HEK293 (cell line): Measurements from ENCODE around the gene PPAT.

ENCODE experiments used
- CTCF ChIA-PET: fragments of 350-600 bp; formaldehyde crosslinking; extraction: SDS; loops from one replicate; lab custom pipeline; 2021; ENCODE audit warnings: antibody characterized with exemption; lab: Yijun Ruan, JAX
- POLR2A ChIA-PET: fragments of 300-600 bp; formaldehyde crosslinking; extraction: SDS; loops from one replicate; lab custom pipeline; 2020; ENCODE audit warnings: antibody characterized with exemption, inconsistent platforms; lab: Yijun Ruan, JAX
- H3K27ac ChIP-seq: fragments of 200-500 bp; sonication (Bioruptor generic); 2 replicates; pipeline ENCODE4 v1.5.1; 2014; ENCODE audit warnings: low read depth, low read length, control low read depth, inconsistent platforms; ENCODE audit errors: extremely low read depth
- H3K36me3 ChIP-seq, 2 experiments: fragments of 200-500 bp in 1 of 2; sonication (Bioruptor generic) in 1 of 2; 1 replicate in 1 of 2; 2 replicates in 1 of 2; pipeline ENCODE4 v1.5.1; 2014 to 2017; ENCODE audit warnings: inconsistent platforms in 2 of 2, low read length in 2 of 2; ENCODE audit not compliant: control insufficient read depth in 2 of 2, insufficient read depth in 1 of 2
- H3K4me1 ChIP-seq: fragments of 200-500 bp; sonication (Bioruptor generic); 2 replicates; pipeline ENCODE4 v1.5.1; 2014; ENCODE audit warnings: mild to moderate bottlenecking, low read length, inconsistent platforms; ENCODE audit not compliant: control insufficient read depth, insufficient read depth
- H3K4me3 ChIP-seq: 2 replicates; pipeline ENCODE4 v1.5.1; 2011; ENCODE audit warnings: low read depth, mild to moderate bottlenecking, control low read depth, low read length, moderate library complexity
- H3K9me3 ChIP-seq: fragments of 200-500 bp; sonication (Bioruptor generic); 2 replicates; pipeline ENCODE4 v1.5.1; 2014; ENCODE audit warnings: low read depth, low read length, inconsistent platforms; ENCODE audit not compliant: control insufficient read depth, insufficient read depth
- ATF2 ChIP-seq: fragments of 450-650 bp; formaldehyde crosslinking; IDR thresholded peaks from 2 replicates; pipeline ENCODE4 v1.5.1; 2016; ENCODE audit warnings: missing biosample characterization, missing genetic modification characterization, low read depth
- IKZF3 ChIP-seq: fragments of 450-650 bp; IDR thresholded peaks from 2 replicates; pipeline ENCODE4 v1.5.0; 2018; ENCODE audit warnings: missing biosample characterization, mild to moderate bottlenecking, missing genetic modification characterization, moderate library complexity
- PRDM10 ChIP-seq: fragments of 450-650 bp; formaldehyde crosslinking; IDR thresholded peaks from 2 replicates; pipeline ENCODE4 v1.5.1; 2016; ENCODE audit warnings: missing biosample characterization, missing genetic modification characterization
- ZNF157 ChIP-seq: fragments of 450-650 bp; formaldehyde crosslinking; IDR thresholded peaks from 2 replicates; pipeline ENCODE4 v1.5.1; 2016; ENCODE audit warnings: missing biosample characterization, missing genetic modification characterization
- ZNF169 ChIP-seq: fragments of 450-650 bp; formaldehyde crosslinking; IDR thresholded peaks from 2 replicates; pipeline ENCODE4 v1.5.1; 2016; ENCODE audit warnings: missing biosample characterization, missing genetic modification characterization
- ZNF19 ChIP-seq: fragments of 450-650 bp; formaldehyde crosslinking; IDR thresholded peaks from 2 replicates; pipeline ENCODE4; 2016; ENCODE audit warnings: missing biosample characterization, missing genetic modification characterization, low read depth
- ZNF2 ChIP-seq: fragments of 450-650 bp; formaldehyde crosslinking; IDR thresholded peaks from 2 replicates; pipeline ENCODE4 v1.5.1; 2016; ENCODE audit warnings: missing biosample characterization, missing genetic modification characterization
- ZNF24 ChIP-seq: fragments of 450-650 bp; formaldehyde crosslinking; IDR thresholded peaks from 2 replicates; pipeline ENCODE4 v1.5.1; 2016; ENCODE audit warnings: missing biosample characterization, missing genetic modification characterization
- ZNF292 ChIP-seq: fragments of 450-650 bp; formaldehyde crosslinking; IDR thresholded peaks from 2 replicates; pipeline ENCODE4 v1.5.1; 2016; ENCODE audit warnings: low read depth, missing biosample characterization, missing genetic modification characterization, borderline replicate concordance
- ZNF324 ChIP-seq: fragments of 450-650 bp; formaldehyde crosslinking; IDR thresholded peaks from 2 replicates; pipeline ENCODE4 v1.5.1; 2016; ENCODE audit warnings: missing biosample characterization, missing genetic modification characterization
- ZNF624 ChIP-seq: fragments of 450-650 bp; formaldehyde crosslinking; IDR thresholded peaks from 2 replicates; pipeline ENCODE4 v1.5.1; 2017; ENCODE audit warnings: missing biosample characterization, missing genetic modification characterization
- ZNF654 ChIP-seq: fragments of 450-650 bp; formaldehyde crosslinking; IDR thresholded peaks from 2 replicates; pipeline ENCODE4 v1.5.1; 2016; ENCODE audit warnings: low read depth, missing biosample characterization, missing genetic modification characterization
- ZNF791 ChIP-seq: fragments of 450-650 bp; formaldehyde crosslinking; IDR thresholded peaks from 2 replicates; pipeline ENCODE4 v1.5.1; 2016; ENCODE audit warnings: missing biosample characterization, missing genetic modification characterization
- ZSCAN30 ChIP-seq: fragments of 450-650 bp; IDR thresholded peaks from 2 replicates; pipeline ENCODE4 v1.5.1; 2018; ENCODE audit warnings: missing biosample characterization, mild to moderate bottlenecking, missing genetic modification characterization, moderate library complexity
- TF ChIP-seq, protein P1 (sequence below): fragments of 450-650 bp; formaldehyde crosslinking; IDR thresholded peaks from 2 replicates; pipeline ENCODE4 v1.5.1; 2016; ENCODE audit warnings: missing biosample characterization, missing genetic modification characterization, borderline replicate concordance
- TF ChIP-seq, protein P2 (sequence below): fragments of 450-650 bp; formaldehyde crosslinking; IDR thresholded peaks from 2 replicates; pipeline ENCODE4 v1.5.1; 2016; ENCODE audit warnings: missing biosample characterization, missing genetic modification characterization
- TF ChIP-seq, protein P3 (sequence below): fragments of 450-650 bp; formaldehyde crosslinking; IDR thresholded peaks from 2 replicates; pipeline ENCODE4 v1.5.1; 2016; ENCODE audit warnings: missing biosample characterization, missing genetic modification characterization

Gene PPAT

DNA sequence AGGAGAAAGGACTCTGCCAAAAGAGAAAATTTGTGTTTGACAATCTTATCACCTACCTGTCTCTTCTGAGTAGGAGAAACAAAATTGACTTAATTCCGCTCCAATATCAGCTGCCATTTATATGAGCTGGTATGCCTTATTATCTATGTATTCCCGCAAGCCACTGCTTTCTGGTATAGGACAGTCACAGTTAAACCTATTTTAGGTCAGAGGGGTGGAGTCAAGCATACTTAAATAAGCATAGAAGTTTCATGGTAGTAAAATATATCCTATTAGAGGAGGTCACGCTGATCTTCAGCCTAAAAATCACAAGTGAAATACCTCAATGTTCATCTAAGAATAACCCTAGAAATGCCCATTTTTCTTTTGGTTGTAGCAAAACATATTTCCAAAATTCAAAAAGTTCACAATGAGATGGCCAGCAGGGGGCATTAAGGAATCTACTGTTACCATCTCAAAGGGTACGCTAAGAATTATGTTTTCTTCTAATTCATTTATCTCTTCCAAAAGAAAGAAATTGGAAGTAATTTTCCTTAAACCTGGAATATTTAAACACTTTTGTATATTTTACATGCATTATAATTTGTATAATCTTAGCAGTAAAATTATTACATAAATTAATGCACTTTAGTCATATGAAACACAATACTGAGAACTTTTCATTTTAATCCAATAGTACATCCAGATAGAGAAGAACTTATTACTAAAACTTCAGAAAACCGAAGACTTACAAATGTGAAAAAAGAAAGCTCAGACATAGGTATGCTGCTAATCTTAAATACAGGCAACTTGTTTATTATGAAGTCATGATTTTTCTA lies 10.5 kb downstream of the PPAT start:
- H3K27ac ChIP-seq = no peak overlapping the region
- 0 out of 2 replicates have a peak, but pooled peaks cover 4% of the 10 kb centered on the region for H3K4me1 ChIP-seq
- POLR2A ChIA-PET = interaction anchor here (1.7 kb wide), 1 partner anchor 10 kb away, joined by 5 read pairs; the partner anchor contains the start of gene PPAT
- H3K9me3 ChIP-seq = no peaks in the 10 kb centered on the region
- TF ChIP-seq ZNF2 (no peak), ZNF654 (tag by site-specific recombination) (peak; percentile 24), IKZF3 (tag by site-specific recombination) (no peak)
- CTCF ChIA-PET = interaction anchor here (0.6 to 3.9 kb wide), 10 partner anchors 9 to 411 kb away, joined by 3 to 19 read pairs (median 4); partner anchors contain the start of gene PAICS
- H3K4me3 ChIP-seq = no peak overlapping the region
- H3K36me3 ChIP-seq = peaks cover 0 to 2% of the 10 kb centered on the region in 2 experiments; a peak in 1 of 3 replicates

- Histone ChIP-seq H3K9me3 (no peaks in the 10 kb centered on the region), H3K27ac (no peak overlapping the region), H3K4me1 (0 out of 2 replicates have a peak, but pooled peaks cover 3% of the 10 kb centered on the region), H3K36me3 (peaks cover 0 to 2% of the 10 kb centered on the region in 2 experiments; a peak in 1 of 3 replicates), H3K4me3 (no peak overlapping the region)
- CTCF ChIA-PET = interaction anchor here (0.7 to 3.9 kb wide), 5 partner anchors 8 to 453 kb away, joined by 3 to 19 read pairs (median 6); partner anchors contain the start of gene PAICS
- TF ChIP-seq ATF2 (tag by site-specific recombination) (no peak), ZNF19 (tag by site-specific recombination) (no peak), ZNF624 (no peak), ZNF169 (tag by site-specific recombination) (no peak), ZNF24 (tag by site-specific recombination) (no peak), ZNF324 (tag by site-specific recombination) (no peak), ZNF157 (tag by site-specific recombination) (no peak), ZNF292 (tag by site-specific recombination) (no peak)
- TF ChIP-seq, protein P1, sequence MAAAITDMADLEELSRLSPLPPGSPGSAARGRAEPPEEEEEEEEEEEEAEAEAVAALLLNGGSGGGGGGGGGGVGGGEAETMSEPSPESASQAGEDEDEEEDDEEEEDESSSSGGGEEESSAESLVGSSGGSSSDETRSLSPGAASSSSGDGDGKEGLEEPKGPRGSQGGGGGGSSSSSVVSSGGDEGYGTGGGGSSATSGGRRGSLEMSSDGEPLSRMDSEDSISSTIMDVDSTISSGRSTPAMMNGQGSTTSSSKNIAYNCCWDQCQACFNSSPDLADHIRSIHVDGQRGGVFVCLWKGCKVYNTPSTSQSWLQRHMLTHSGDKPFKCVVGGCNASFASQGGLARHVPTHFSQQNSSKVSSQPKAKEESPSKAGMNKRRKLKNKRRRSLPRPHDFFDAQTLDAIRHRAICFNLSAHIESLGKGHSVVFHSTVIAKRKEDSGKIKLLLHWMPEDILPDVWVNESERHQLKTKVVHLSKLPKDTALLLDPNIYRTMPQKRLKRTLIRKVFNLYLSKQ (tag by site-specific recombination) = no peak
- POLR2A ChIA-PET = interaction anchor here (1.7 kb wide), 1 partner anchor 11 kb away, joined by 5 read pairs; the partner anchor contains the start of gene PPAT
Observed at GRCh38 chr4:56424176-56424575, 11.2 kb downstream of the PPAT start.

GRCh38 chr4:56417396-56417795 lies 18.0 kb downstream of the PPAT start:
- Histone ChIP-seq H3K4me3 (no peak overlapping the region), H3K4me1 (no peaks in the 10 kb centered on the region), H3K27ac (no peak overlapping the region), H3K36me3 (peaks cover 0 to 2% of the 10 kb centered on the region in 2 experiments; a peak in 1 of 3 replicates), H3K9me3 (no peaks in the 10 kb centered on the region)
- ChIA-PET CTCF (no interaction called here), POLR2A (no interaction called here)
- no peak for TF ChIP-seq ZNF157 (tag by site-specific recombination)
- TF ChIP-seq ZSCAN30 (tag by site-specific recombination) = no peak
- TF ChIP-seq PRDM10 = no peak
- TF ChIP-seq, protein P2, sequence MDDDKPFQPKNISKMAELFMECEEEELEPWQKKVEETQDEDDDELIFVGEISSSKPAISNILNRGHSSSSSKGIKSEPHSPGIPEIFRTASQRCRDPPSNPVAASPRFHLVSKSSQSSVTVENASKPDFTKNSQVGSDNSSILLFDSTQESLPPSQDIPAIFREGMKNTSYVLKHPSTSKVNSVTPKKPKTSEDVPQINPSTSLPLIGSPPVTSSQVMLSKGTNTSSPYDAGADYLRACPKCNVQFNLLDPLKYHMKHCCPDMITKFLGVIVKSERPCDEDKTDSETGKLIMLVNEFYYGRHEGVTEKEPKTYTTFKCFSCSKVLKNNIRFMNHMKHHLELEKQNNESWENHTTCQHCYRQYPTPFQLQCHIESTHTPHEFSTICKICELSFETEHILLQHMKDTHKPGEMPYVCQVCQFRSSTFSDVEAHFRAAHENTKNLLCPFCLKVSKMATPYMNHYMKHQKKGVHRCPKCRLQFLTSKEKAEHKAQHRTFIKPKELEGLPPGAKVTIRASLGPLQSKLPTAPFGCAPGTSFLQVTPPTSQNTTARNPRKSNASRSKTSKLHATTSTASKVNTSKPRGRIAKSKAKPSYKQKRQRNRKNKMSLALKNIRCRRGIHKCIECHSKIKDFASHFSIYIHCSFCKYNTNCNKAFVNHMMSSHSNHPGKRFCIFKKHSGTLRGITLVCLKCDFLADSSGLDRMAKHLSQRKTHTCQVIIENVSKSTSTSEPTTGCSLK (tag by site-specific recombination) = no peak
- TF ChIP-seq, protein P3, sequence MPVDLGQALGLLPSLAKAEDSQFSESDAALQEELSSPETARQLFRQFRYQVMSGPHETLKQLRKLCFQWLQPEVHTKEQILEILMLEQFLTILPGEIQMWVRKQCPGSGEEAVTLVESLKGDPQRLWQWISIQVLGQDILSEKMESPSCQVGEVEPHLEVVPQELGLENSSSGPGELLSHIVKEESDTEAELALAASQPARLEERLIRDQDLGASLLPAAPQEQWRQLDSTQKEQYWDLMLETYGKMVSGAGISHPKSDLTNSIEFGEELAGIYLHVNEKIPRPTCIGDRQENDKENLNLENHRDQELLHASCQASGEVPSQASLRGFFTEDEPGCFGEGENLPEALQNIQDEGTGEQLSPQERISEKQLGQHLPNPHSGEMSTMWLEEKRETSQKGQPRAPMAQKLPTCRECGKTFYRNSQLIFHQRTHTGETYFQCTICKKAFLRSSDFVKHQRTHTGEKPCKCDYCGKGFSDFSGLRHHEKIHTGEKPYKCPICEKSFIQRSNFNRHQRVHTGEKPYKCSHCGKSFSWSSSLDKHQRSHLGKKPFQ (tag by site-specific recombination) = no peak
- no peak for TF ChIP-seq ZNF791 (tag by site-specific recombination)
